Measurements from ENCODE around the gene MLYCD. TPM values are rescaled to one million over a fixed set of nuclear protein-coding genes. Genes with fewer than 3 reads are reported as not detected.

Gene MLYCD
- total and polyA plus RNA-seq, 10 of the 15 experiments (the other 5 are each of a cell fraction or from before 2014, with no cell fraction given) = 0.21 to 3.7 (median 1.7) TPM

DNA sequence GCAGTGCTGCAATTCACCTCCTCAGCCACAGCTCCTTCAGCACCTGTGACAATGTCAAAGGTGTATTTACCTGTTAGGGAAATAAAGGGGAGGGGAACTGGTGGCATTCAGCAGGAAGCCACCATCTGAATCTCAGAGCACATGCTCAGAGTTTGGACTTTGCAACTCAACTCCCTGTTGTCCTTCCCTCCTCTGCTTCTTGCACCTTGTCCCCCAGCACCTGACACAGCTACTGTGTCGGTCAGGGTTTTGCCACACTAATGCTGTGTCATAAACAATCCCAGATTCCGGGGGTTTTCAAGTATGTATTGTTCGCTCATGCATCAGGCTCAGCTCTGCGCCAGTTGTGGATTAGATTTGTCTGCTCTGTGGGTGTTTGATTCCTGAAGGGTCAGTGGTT lies 47.4 kb upstream of the MLYCD start:
- H3K4me1 ChIP-seq (ENCODE audit: control insufficient read depth, insufficient read depth, low read length) = no peaks in the 10 kb centered on the region
- no peak overlapping the region for H3K4me3 ChIP-seq
- H3K27me3 ChIP-seq (replicated peaks in 1 of 2; ENCODE audit: control insufficient read depth in 2 of 2, insufficient read depth in 2 of 2, low read length in 1 of 2) = no peaks in the 10 kb centered on the region; a peak in 1 of 4 replicates
- FAIRE-seq (no peak), ATAC-seq (no peak), DNase-seq (ENCODE audit: low read depth, low spot score) (no peak)
- intact Hi-C loops (cut with micrococcal nuclease; ENCODE audit: unreplicated experiment) (no loop called here), in situ Hi-C loops (cut with MboI) (no loop called here)
- no peak overlapping the region for H2AFZ ChIP-seq (ENCODE audit: control insufficient read depth, low read depth, low read length)
- RAD21 ChIA-PET (ENCODE audit: unreplicated experiment) = no interaction called here
- no peaks in the 10 kb centered on the region for H3K36me3 ChIP-seq (ENCODE audit: control insufficient read depth in 2 of 2, insufficient read depth in 2 of 2, low read length in 1 of 2)
- BruUV-seq (replicated peaks) = no TSS peak
- POLR2A ChIA-PET = no interaction called here
- H3K9me3 ChIP-seq (replicated peaks; ENCODE audit: control insufficient read depth, insufficient read depth, low read length) = no peaks in the 10 kb centered on the region
- TF ChIP-seq, protein P1, sequence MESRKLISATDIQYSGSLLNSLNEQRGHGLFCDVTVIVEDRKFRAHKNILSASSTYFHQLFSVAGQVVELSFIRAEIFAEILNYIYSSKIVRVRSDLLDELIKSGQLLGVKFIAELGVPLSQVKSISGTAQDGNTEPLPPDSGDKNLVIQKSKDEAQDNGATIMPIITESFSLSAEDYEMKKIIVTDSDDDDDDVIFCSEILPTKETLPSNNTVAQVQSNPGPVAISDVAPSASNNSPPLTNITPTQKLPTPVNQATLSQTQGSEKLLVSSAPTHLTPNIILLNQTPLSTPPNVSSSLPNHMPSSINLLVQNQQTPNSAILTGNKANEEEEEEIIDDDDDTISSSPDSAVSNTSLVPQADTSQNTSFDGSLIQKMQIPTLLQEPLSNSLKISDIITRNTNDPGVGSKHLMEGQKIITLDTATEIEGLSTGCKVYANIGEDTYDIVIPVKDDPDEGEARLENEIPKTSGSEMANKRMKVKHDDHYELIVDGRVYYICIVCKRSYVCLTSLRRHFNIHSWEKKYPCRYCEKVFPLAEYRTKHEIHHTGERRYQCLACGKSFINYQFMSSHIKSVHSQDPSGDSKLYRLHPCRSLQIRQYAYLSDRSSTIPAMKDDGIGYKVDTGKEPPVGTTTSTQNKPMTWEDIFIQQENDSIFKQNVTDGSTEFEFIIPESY (IDR thresholded peaks at IDR 0.05) = no peak
- TF ChIP-seq BCL11A (IDR thresholded peaks at IDR 0.05; ENCODE audit: low read depth, low read length) (no peak), CHD1 (IDR thresholded peaks at IDR 0.05; ENCODE audit: low read depth, low read length) (no peak), ZNF622 (IDR thresholded peaks at IDR 0.05) (no peak)
- TF ChIP-seq, protein P2, sequence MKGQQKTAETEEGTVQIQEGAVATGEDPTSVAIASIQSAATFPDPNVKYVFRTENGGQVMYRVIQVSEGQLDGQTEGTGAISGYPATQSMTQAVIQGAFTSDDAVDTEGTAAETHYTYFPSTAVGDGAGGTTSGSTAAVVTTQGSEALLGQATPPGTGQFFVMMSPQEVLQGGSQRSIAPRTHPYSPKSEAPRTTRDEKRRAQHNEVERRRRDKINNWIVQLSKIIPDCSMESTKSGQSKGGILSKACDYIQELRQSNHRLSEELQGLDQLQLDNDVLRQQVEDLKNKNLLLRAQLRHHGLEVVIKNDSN (IDR thresholded peaks at IDR 0.05; ENCODE audit: borderline replicate concordance, extremely low read length, insufficient read depth, low read depth, low read length) = no peak
- TF ChIP-seq, protein P3, sequence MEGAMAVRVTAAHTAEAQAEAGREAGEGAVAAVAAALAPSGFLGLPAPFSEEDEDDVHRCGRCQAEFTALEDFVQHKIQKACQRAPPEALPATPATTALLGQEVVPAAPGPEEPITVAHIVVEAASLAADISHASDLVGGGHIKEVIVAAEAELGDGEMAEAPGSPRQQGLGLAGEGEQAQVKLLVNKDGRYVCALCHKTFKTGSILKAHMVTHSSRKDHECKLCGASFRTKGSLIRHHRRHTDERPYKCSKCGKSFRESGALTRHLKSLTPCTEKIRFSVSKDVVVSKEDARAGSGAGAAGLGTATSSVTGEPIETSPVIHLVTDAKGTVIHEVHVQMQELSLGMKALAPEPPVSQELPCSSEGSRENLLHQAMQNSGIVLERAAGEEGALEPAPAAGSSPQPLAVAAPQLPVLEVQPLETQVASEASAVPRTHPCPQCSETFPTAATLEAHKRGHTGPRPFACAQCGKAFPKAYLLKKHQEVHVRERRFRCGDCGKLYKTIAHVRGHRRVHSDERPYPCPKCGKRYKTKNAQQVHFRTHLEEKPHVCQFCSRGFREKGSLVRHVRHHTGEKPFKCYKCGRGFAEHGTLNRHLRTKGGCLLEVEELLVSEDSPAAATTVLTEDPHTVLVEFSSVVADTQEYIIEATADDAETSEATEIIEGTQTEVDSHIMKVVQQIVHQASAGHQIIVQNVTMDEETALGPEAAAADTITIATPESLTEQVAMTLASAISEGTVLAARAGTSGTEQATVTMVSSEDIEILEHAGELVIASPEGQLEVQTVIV (IDR thresholded peaks at IDR 0.05; ENCODE audit: borderline replicate concordance, partially characterized antibody) = no peak
- TF ChIP-seq, protein P4, sequence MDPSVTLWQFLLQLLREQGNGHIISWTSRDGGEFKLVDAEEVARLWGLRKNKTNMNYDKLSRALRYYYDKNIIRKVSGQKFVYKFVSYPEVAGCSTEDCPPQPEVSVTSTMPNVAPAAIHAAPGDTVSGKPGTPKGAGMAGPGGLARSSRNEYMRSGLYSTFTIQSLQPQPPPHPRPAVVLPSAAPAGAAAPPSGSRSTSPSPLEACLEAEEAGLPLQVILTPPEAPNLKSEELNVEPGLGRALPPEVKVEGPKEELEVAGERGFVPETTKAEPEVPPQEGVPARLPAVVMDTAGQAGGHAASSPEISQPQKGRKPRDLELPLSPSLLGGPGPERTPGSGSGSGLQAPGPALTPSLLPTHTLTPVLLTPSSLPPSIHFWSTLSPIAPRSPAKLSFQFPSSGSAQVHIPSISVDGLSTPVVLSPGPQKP (IDR thresholded peaks at IDR 0.05; ENCODE audit: low read depth, low read length) = no peak
- TF ChIP-seq, protein P5, sequence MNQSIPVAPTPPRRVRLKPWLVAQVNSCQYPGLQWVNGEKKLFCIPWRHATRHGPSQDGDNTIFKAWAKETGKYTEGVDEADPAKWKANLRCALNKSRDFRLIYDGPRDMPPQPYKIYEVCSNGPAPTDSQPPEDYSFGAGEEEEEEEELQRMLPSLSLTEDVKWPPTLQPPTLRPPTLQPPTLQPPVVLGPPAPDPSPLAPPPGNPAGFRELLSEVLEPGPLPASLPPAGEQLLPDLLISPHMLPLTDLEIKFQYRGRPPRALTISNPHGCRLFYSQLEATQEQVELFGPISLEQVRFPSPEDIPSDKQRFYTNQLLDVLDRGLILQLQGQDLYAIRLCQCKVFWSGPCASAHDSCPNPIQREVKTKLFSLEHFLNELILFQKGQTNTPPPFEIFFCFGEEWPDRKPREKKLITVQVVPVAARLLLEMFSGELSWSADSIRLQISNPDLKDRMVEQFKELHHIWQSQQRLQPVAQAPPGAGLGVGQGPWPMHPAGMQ (IDR thresholded peaks at IDR 0.05; ENCODE audit: borderline replicate concordance) = no peak
- SMC1A ChIA-PET (ENCODE audit: uncharacterized antibody, unreplicated experiment) = no interaction called here
- H3K79me2 ChIP-seq (ENCODE audit: control insufficient read depth, insufficient read depth, low read length) = no peaks in the 10 kb centered on the region
- H3K9ac ChIP-seq (ENCODE audit: control insufficient read depth, insufficient read depth, low read length) = no peak overlapping the region
- CTCF ChIA-PET = no interaction called here
- 43% methylated on average over 4 of the region's 4 CpGs for WGBS (ENCODE audit: insufficient coverage, insufficient replicate concordance, low lambda C conversion rate, missing lambda C conversion rate)
- H3K4me2 ChIP-seq (ENCODE audit: control insufficient read depth, insufficient read depth) = no peak overlapping the region
- H4K20me1 ChIP-seq (ENCODE audit: control insufficient read depth, insufficient read depth) = no peaks in the 10 kb centered on the region
- no peak overlapping the region for H3K27ac ChIP-seq (ENCODE audit: control insufficient read depth, insufficient read depth)

All from GM12878 (cell line).